Measurements from ENCODE around the gene BORCS8. TPM values are rescaled to one million over a fixed set of nuclear protein-coding genes. Genes with fewer than 3 reads are reported as not detected.

The BORCS8 gene
- 12.0 TPM for polyA plus RNA-seq (2013)

DNA sequence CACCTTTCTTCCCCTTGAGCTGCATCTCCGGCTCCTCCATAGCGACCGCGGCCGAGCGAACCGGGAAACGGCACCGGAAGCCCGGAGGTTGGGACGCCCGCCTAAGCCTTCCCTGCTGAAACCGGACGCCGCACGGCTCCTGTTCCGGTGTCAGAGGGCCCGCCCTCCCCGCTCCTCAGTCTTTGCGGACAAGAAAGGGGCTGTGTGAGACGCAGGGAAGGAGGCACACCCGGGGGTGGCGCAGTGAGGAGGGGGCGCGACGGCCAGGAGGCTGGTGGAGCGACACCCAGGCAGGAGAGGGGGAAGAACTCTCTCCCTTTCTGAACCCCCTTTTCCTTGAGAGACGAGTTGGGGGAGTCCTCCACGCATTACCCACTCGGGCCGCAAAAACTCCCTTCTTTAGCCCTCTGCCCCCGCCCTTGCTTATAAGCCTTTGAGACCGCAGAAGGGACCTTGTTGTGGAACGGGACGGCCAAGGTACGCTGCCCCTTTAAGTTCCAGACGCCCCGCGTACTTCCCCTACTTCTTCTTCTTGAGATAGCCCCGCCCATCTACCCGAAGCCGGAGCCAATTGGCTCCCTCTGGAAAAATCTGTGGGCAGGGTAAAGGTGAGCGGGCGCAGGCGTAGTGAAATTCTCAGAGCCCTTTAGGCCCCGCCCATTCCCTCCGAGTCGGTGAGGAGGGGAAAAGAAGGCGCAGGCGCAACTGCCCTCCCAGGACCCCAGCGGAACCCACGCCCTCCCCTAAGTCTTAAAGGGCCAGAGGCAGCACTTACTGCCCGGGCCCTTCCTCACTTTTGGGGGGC lies at the start of gene BORCS8, which contains the start of gene RFXANK:
BORCS8 (minus strand) TSS at position 75 of the 805 bp plus-strand sequence; CDS start at position 40, 35 bp downstream.
RFXANK (plus strand) TSS at position 181 of the 805 bp plus-strand sequence. CDS start 1,689 bp downstream, outside the sequence.
- H3K4me3 ChIP-seq (ENCODE audit: control insufficient read depth in 1 of 7, extremely low read depth in 1 of 7, insufficient read depth in 4 of 7, low read depth in 2 of 7, low read length in 6 of 7) = peak within 1 kb of the TSS; percentile 80 to 99 (median 98)
- peak; percentile 99 for DNase-seq
- H3K4me1 ChIP-seq (ENCODE audit: control extremely low read depth in 1 of 4, control insufficient read depth in 4 of 4, insufficient read depth in 4 of 4, low read length in 3 of 4) = peaks cover 9 to 31% (median 21%) of the 10 kb centered on the region in 4 experiments
- peaks cover 6 to 15% (median 8%) of the 10 kb centered on the region in 4 experiments for H3K36me3 ChIP-seq (ENCODE audit: control insufficient read depth in 4 of 4, insufficient read depth in 4 of 4, low read length in 3 of 4)
- H3K9me3 ChIP-seq (ENCODE audit: control extremely low read depth in 1 of 5, control insufficient read depth in 4 of 5, insufficient read depth in 2 of 5, low read depth in 1 of 5, low read length in 4 of 5) = no peaks in the 10 kb centered on the region
- ChIA-PET POLR2A (interaction anchor here (1.8 kb wide), 1 partner anchor 11 kb away, joined by 4 read pairs; the partner anchor contains the start of gene NR2C2AP), CTCF (interaction anchor here (1.6 to 3.0 kb wide), 2 partner anchors 10 to 18 kb away, joined by 5 to 19 read pairs; partner anchors contain the start of gene NR2C2AP)
- H3K27me3 ChIP-seq (replicated peaks in 2 of 5; ENCODE audit: control insufficient read depth in 4 of 5, insufficient read depth in 5 of 5, low read length in 4 of 5) = no peaks in the 10 kb centered on the region
- H3K27ac ChIP-seq (ENCODE audit: insufficient read depth in 1 of 2, low read depth in 1 of 2, low read length in 2 of 2, poor library complexity in 1 of 2, severe bottlenecking in 2 of 2) = peak within 1 kb of the TSS; percentile 97 to 99
- WGBS (ENCODE audit: insufficient coverage) = 0% methylated on average over 40 of the region's 53 CpGs

DNA sequence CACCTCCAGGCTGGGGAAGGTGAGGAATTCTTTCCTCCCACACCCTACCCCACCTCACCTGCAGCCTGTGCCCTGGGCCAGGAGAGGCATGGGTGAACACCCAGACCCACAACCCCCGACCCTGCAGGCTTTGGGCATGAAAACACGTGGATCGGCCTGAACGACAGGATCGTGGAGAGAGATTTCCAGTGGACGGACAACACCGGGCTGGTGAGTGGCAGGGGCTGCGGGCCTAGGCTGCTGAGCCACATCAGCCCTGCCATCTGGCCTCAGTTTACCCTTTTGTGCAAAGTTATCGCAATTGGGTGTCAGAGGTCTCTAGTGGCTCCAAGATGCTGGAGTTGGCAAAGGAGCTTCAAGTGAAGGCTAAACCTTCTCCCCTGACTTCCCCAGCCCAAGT lies 48.5 kb upstream of the BORCS8 start:
- Histone ChIP-seq H3K27ac (ENCODE audit: insufficient read depth in 1 of 2, low read depth in 1 of 2, low read length in 2 of 2, poor library complexity in 1 of 2, severe bottlenecking in 2 of 2) (no peak overlapping the region), H3K9me3 (ENCODE audit: control extremely low read depth in 1 of 5, control insufficient read depth in 4 of 5, insufficient read depth in 2 of 5, low read depth in 1 of 5, low read length in 4 of 5) (peaks cover 0 to 5% (median 2%) of the 10 kb centered on the region in 5 experiments), H3K4me1 (ENCODE audit: control extremely low read depth in 1 of 4, control insufficient read depth in 4 of 4, insufficient read depth in 4 of 4, low read length in 3 of 4) (no peaks in the 10 kb centered on the region), H3K4me3 (ENCODE audit: control insufficient read depth in 1 of 7, extremely low read depth in 1 of 7, insufficient read depth in 4 of 7, low read depth in 2 of 7, low read length in 6 of 7) (no peak overlapping the region), H3K27me3 (replicated peaks in 2 of 5; ENCODE audit: control insufficient read depth in 4 of 5, insufficient read depth in 5 of 5, low read length in 4 of 5) (peaks cover 0 to 8% (median 0%) of the 10 kb centered on the region in 5 experiments), H3K36me3 (ENCODE audit: control insufficient read depth in 4 of 4, insufficient read depth in 4 of 4, low read length in 3 of 4) (no peaks in the 10 kb centered on the region)
- POLR2A ChIA-PET = no interaction called here
- no peak for DNase-seq
- 89% methylated on average over 9 of the region's 9 CpGs for WGBS (ENCODE audit: insufficient coverage)
- CTCF ChIA-PET = no interaction called here

DNA sequence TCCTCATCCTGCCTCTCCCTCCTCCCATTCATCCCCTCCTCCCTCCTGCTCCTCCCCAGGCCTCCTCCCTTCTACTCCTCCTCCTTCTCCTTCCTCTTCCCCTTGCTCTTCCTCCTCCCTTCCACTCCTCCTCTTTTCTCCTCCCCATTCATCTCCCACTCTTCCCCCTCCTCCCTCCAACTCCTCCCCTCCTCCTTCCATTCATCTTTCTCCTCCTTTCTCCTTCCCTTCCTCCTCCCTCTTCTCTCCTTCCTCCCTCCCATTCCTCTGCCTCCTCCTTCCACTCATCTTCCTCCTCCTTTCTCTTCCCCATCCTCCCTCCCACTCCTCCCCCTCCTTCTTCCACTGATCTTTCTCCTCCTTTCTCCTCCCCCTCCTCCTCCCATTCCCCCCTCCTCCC lies 47.7 kb upstream of the BORCS8 start:
- H3K36me3 ChIP-seq (ENCODE audit: control insufficient read depth in 4 of 4, insufficient read depth in 4 of 4, low read length in 3 of 4) = no peaks in the 10 kb centered on the region
- H3K9me3 ChIP-seq (ENCODE audit: control extremely low read depth in 1 of 5, control insufficient read depth in 4 of 5, insufficient read depth in 2 of 5, low read depth in 1 of 5, low read length in 4 of 5) = peaks cover 4 to 8% (median 4%) of the 10 kb centered on the region in 5 experiments
- H3K4me3 ChIP-seq (ENCODE audit: control insufficient read depth in 1 of 7, extremely low read depth in 1 of 7, insufficient read depth in 4 of 7, low read depth in 2 of 7, low read length in 6 of 7) = no peak overlapping the region
- CTCF ChIA-PET = no interaction called here
- H3K4me1 ChIP-seq (ENCODE audit: control extremely low read depth in 1 of 4, control insufficient read depth in 4 of 4, insufficient read depth in 4 of 4, low read length in 3 of 4) = no peaks in the 10 kb centered on the region
- no peak overlapping the region for H3K27ac ChIP-seq (ENCODE audit: insufficient read depth in 1 of 2, low read depth in 1 of 2, low read length in 2 of 2, poor library complexity in 1 of 2, severe bottlenecking in 2 of 2)
- H3K27me3 ChIP-seq (replicated peaks in 2 of 5; ENCODE audit: control insufficient read depth in 4 of 5, insufficient read depth in 5 of 5, low read length in 4 of 5) = peaks cover 0 to 8% (median 0%) of the 10 kb centered on the region in 5 experiments
- no peak for DNase-seq
- POLR2A ChIA-PET = no interaction called here

DNA sequence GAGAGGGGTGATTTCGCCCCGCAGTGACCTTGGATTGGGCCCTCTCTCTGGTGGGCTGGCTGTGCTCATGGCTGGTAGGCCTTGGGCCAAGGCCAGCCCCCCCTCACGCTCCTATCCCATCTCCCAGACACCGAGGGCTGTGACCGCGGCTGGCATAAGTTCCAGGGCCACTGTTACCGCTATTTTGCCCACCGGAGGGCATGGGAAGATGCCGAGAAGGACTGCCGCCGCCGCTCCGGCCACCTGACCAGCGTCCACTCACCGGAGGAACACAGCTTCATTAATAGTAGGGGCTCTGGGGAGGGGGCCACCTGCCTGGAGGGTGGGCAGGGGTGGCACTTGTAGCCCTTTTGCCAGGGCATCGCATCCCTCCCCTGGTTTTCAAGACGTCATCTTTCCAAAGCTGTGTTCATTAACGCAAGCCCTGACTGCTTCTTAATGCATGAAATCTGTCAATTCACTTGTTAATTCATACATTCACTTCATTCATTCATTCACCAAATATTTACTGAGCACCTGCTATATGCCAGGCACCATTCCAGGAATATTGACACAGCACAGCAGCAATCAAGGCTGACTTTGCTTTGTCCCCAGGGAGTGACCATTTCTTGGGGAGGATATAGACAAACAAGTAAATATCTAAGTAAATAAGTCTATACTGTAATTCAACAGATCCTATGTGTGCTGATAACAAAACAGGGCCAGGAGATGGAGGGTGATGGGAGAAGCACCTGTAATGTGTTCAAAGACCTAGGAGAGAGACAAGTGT lies 46.4 kb upstream of the BORCS8 start:
- 93% methylated on average over 15 of the region's 18 CpGs for WGBS (ENCODE audit: insufficient coverage)
- peaks cover 9 to 19% (median 17%) of the 10 kb centered on the region in 5 experiments for H3K9me3 ChIP-seq (ENCODE audit: control extremely low read depth in 1 of 5, control insufficient read depth in 4 of 5, insufficient read depth in 2 of 5, low read depth in 1 of 5, low read length in 4 of 5)
- peaks cover 0 to 8% (median 1%) of the 10 kb centered on the region in 5 experiments for H3K27me3 ChIP-seq (replicated peaks in 2 of 5; ENCODE audit: control insufficient read depth in 4 of 5, insufficient read depth in 5 of 5, low read length in 4 of 5)
- no peaks in the 10 kb centered on the region for H3K4me1 ChIP-seq (ENCODE audit: control extremely low read depth in 1 of 4, control insufficient read depth in 4 of 4, insufficient read depth in 4 of 4, low read length in 3 of 4)
- ChIA-PET POLR2A (no interaction called here), CTCF (no interaction called here)
- no peak for DNase-seq
- no peak overlapping the region for H3K4me3 ChIP-seq (ENCODE audit: control insufficient read depth in 1 of 7, extremely low read depth in 1 of 7, insufficient read depth in 4 of 7, low read depth in 2 of 7, low read length in 6 of 7)
- H3K27ac ChIP-seq (ENCODE audit: insufficient read depth in 1 of 2, low read depth in 1 of 2, low read length in 2 of 2, poor library complexity in 1 of 2, severe bottlenecking in 2 of 2) = no peak overlapping the region
- no peaks in the 10 kb centered on the region for H3K36me3 ChIP-seq (ENCODE audit: control insufficient read depth in 4 of 4, insufficient read depth in 4 of 4, low read length in 3 of 4)

DNA sequence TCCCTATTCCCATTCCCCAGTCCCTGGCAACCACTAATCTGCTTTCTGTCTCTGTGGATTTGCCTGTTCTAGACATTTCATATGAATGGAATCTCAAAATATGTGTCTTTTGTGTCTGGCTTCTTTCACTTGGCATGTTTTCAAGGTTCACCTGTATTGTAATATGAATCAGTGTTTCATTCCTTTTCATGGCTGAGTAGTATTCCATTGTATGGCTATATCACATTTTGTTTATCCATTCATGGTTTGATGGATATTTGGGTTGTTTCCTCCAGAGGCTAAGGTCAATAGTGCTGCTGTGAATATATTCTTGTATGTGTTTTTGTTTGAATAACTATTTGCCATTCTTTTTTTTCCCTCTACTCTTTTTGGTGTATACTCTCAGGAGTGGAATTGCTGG lies 44.2 kb upstream of the BORCS8 start:
- no peak for DNase-seq
- Histone ChIP-seq H3K4me3 (ENCODE audit: control insufficient read depth in 1 of 7, extremely low read depth in 1 of 7, insufficient read depth in 4 of 7, low read depth in 2 of 7, low read length in 6 of 7) (no peak overlapping the region), H3K27ac (ENCODE audit: insufficient read depth in 1 of 2, low read depth in 1 of 2, low read length in 2 of 2, poor library complexity in 1 of 2, severe bottlenecking in 2 of 2) (no peak overlapping the region), H3K9me3 (ENCODE audit: control extremely low read depth in 1 of 5, control insufficient read depth in 4 of 5, insufficient read depth in 2 of 5, low read depth in 1 of 5, low read length in 4 of 5) (peaks cover 9 to 21% (median 18%) of the 10 kb centered on the region in 5 experiments), H3K27me3 (replicated peaks in 2 of 5; ENCODE audit: control insufficient read depth in 4 of 5, insufficient read depth in 5 of 5, low read length in 4 of 5) (peaks cover 0 to 13% (median 2%) of the 10 kb centered on the region in 5 experiments), H3K36me3 (ENCODE audit: control insufficient read depth in 4 of 4, insufficient read depth in 4 of 4, low read length in 3 of 4) (no peaks in the 10 kb centered on the region), H3K4me1 (ENCODE audit: control extremely low read depth in 1 of 4, control insufficient read depth in 4 of 4, insufficient read depth in 4 of 4, low read length in 3 of 4) (no peaks in the 10 kb centered on the region)
- CTCF ChIA-PET = no interaction called here
- POLR2A ChIA-PET = interaction anchor here (0.6 kb wide), 1 partner anchor 9 kb away, joined by 5 read pairs; no protein-coding TSS in a partner anchor

DNA sequence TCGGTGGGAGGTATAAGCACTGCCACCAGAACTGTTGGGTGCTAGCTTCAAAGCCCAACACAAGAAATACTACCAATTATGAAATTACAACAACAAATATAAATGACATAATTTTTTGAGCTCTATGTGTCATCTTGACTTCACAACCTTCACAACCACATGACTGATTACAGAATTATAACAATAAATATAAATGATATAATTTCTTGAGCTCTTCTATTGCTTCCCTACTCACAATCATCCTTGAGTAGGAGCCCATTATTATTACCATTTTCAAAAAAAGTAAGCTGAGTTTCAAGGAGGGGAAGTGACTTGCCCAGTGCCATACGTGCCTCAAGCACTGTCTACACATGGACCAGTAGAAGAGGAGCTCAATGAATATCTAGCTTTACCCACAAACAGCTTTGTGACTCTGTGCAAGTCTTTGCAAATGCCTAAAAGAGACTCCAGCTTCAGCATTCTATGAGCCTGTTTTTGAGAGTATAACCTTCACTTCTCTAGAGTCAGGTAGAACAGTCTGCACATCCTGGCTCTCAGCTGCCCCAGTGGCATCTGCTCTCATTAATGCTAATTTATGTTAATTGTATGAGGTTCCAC lies 42.4 kb upstream of the BORCS8 start:
- H3K27ac ChIP-seq (ENCODE audit: insufficient read depth in 1 of 2, low read depth in 1 of 2, low read length in 2 of 2, poor library complexity in 1 of 2, severe bottlenecking in 2 of 2) = no peak overlapping the region
- H3K4me1 ChIP-seq (ENCODE audit: control extremely low read depth in 1 of 4, control insufficient read depth in 4 of 4, insufficient read depth in 4 of 4, low read length in 3 of 4) = no peaks in the 10 kb centered on the region
- ChIA-PET CTCF (interaction anchor here (0.8 to 1.4 kb wide), 4 partner anchors 9 to 83 kb away, joined by 3 to 5 read pairs (median 4); no protein-coding TSS in a partner anchor), POLR2A (no interaction called here)
- H3K36me3 ChIP-seq (ENCODE audit: control insufficient read depth in 4 of 4, insufficient read depth in 4 of 4, low read length in 3 of 4) = no peaks in the 10 kb centered on the region
- peaks cover 9 to 21% (median 18%) of the 10 kb centered on the region in 5 experiments for H3K9me3 ChIP-seq (ENCODE audit: control extremely low read depth in 1 of 5, control insufficient read depth in 4 of 5, insufficient read depth in 2 of 5, low read depth in 1 of 5, low read length in 4 of 5)
- DNase-seq = no peak
- H3K4me3 ChIP-seq (ENCODE audit: control insufficient read depth in 1 of 7, extremely low read depth in 1 of 7, insufficient read depth in 4 of 7, low read depth in 2 of 7, low read length in 6 of 7) = no peak overlapping the region
- WGBS (ENCODE audit: insufficient coverage) = 93% methylated on average over 2 of the region's 2 CpGs
- H3K27me3 ChIP-seq (replicated peaks in 2 of 5; ENCODE audit: control insufficient read depth in 4 of 5, insufficient read depth in 5 of 5, low read length in 4 of 5) = peaks cover 0 to 16% (median 3%) of the 10 kb centered on the region in 5 experiments

All from common myeloid progenitor, CD34-positive (primary cell).